SH-SY5Y (cell line): ENCODE results near the gene OR5H1.

Experiments used
- GATA2 ChIP-seq: IDR thresholded peaks from 2 replicates; pipeline ENCODE4 v1.6.1; 2011; ENCODE audit warnings: mild to moderate bottlenecking, low read depth, low read length
- GATA3 ChIP-seq: IDR thresholded peaks from 2 replicates; pipeline ENCODE4 v1.6.1; 2011; ENCODE audit warnings: low read depth, mild to moderate bottlenecking, low read length, moderate library complexity

DNA sequence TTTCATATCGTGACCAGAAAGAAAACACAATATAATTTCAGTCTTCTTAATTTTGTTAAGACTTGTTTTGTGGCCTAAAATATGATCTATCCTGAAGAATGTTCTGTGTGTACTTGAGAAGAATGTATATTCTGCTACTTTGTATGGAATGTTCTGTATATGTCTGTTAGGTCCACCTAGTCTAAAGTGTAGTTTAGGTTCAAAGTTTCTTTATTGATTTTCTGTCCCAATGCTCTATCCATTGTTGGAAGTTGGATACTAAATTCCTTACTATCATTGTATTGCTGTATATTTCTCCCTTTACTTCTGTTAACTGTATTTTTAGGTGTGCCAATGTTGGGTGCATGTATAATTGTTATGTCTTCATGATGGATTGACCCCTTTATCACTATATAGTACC lies 22.4 kb upstream of the OR5H1 start:
- no peak for TF ChIP-seq GATA3
- no peak for TF ChIP-seq GATA2
